HS-27A (cell line): ENCODE results near the gene WWOX.

Experiments used
- DNase-seq: peaks from one replicate; pipeline ENCODE4 v3.0.0-alpha.2; 2012; ENCODE audit warnings: low read depth, missing footprints

Gene WWOX

GRCh38 chr16:79181419-79181818 lies 1082.0 kb downstream of the WWOX start:
- no peak for DNase-seq

GRCh38 chr16:79182616-79183015 lies 1083.2 kb downstream of the WWOX start:
- no peak for DNase-seq

- no peak for DNase-seq
These were observed 1084.1 kb downstream of the WWOX start for GRCh38 chr16:79183571-79183970.

GRCh38 chr16:79184464-79185030 lies 1085.1 kb downstream of the WWOX start:
- DNase-seq: no peak

DNA sequence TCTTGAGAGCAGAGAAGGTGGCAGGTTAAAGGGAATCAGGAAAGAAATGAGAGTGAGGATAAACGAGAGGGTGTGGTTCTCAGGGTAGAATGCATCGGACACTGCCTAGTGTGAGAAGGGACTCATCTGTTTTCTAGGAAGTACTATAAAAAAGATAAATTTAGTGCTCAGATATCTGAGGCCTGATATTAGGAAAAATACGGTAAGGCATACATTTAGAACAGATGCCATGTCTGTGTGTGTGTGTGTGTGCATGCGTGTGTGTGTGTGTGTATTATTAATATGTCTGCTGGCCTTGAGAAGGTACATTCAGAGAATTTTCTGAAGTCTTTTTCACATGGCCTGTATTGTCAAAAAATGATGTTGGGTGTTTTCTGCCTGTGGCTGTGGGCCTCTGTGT lies 1086.3 kb downstream of the WWOX start:
- no peak for DNase-seq

DNA sequence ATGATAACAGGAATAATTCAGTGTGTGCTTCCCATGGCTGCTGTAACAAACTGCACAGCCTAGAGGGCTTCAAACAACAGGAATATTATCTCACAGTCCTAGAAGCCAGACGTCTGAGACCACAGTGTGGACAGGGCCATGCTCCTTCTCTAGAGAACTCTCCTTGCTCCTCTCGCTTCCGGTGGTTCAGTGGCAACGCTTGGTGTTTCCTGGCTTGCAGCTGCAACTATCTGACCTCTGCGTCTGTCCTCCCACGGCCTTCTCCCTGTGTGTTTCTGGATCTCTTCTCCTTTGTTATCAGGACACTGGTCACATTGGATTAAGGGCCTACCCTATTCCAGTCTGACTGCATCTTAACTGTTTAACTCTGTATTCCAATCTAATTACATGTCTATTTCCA lies 1086.7 kb downstream of the WWOX start:
- DNase-seq: no peak

DNA sequence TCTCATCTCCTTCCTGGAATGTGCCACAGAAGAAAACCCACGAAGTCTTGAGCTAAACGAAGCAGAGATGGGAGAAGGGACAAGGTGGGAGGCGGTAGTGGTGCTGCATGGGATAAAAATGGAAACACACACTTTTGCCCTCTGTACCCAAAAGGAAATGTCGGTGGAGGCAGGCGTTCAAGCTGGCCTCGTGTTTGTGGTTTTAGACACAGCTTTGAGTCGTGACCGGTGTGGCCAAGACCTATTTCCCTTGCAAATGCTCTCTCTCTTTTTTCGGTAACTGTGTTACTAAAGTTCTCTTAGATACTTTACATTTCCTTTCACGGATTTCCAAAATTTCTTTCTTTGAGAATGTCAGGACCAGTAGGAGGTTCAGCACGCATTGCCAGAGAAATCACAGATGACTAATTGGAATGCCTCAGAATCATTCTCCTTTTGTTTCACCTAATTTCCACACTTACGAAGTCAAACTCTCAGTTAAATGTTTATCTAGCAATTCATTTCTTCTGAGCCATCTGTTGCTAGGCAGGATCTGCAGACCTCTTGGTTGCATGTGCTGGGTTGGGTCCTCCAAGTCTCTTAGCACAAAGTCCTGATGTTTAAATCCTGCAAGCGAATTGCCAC lies 1088.8 kb downstream of the WWOX start:
- DNase-seq: no peak

- DNase-seq: no peak
These were observed 1089.3 kb downstream of the WWOX start for GRCh38 chr16:79188739-79189122.

DNA sequence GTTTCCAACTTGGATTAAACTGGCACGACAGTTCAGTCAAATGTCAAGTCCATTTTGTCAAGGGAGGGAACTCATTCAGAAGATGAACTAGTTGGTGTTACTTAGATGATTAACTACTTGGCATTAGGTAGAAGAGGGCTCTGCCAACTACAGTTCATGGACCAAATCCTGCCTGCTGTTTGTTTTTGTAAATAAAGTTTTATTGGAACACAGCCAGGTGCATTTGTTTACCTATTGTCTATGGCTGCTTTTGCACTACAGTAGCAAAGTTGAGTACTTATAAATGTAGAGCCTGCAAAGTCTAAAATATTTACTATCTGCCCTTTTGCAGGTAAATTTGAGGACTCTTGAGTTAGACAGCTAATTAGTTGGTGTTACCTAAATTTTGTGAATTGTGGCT lies 1091.1 kb downstream of the WWOX start:
- DNase-seq: no peak

- no peak for DNase-seq
These were observed 1092.5 kb downstream of the WWOX start for GRCh38 chr16:79191933-79192332.

DNA sequence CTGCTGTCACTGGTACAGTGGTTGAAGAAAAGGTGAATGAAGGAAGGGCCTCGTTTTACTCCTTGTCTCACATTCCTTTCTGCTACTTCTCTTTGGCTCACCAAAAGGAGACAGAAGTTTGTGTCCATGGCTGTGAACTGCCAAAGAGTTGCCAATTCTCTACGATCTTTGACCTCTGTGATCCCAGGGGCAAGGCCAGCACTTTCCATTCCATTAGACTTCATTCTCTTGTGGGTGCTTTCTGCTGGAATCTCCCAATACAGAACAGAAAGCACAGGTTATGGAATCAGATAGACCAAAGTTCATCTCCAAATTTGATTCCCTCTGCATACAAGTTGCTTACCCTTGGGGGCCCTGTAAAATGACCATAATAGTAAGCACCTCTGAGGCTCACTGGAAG lies 1093.5 kb downstream of the WWOX start:
- no peak for DNase-seq

DNA sequence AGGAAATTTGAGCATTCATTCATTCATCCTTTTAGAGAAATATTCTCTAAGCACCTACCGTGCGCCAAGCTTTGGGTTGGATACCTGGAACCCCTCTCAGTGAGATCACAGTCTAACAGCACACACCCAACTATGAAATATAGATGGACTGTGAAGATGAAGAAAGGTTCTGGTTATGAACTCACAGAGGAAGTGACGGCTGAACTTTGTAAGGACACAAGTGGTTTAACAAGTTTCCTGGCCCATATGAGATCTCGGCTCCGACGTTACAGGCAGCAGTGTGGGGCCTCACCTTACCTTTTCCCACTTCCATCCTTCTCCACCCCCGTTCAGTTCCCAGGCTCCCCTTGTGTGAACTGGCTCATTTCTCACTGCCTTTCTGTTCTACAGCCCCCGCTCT lies 1094.8 kb downstream of the WWOX start:
- no peak for DNase-seq

GRCh38 chr16:79195938-79196337 lies 1096.5 kb downstream of the WWOX start:
- DNase-seq: no peak

DNA sequence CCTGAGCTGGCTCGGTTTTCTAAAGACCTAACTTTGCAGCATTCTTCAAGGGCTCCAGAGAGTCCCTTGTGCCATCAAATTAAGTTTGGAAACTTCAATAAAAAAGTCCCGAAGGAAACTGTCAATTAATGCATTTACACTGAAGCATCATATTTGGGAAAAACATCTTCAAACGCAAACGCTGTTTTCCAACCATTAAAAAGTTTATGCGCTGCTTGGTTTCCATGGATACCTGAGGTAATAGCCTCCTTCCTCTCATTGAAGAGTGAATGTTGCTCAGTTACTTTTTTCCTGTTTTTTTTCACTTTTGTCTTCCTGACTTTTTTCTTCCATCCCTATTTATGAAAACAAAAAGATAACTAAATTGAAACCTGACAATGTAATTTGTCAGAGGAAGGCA lies 1102.0 kb downstream of the WWOX start:
- DNase-seq: no peak

DNA sequence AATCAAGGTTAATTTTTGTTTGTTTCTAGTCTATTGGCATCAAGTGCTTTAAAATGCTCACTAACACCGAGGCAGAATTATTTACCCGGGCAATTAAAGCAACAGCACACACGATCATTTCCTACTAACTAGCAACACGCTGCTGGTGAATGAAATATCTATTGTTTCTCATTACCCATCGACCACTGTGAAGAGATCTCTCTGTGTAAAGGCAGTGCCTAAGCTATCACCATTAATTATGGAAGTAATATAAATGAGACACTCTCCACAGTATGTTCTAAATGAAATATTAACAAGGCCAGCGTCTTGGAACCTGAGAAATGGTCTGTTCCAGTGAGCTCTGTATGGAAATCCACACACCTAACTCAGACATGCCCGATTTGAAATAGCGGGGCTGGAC lies 1103.5 kb downstream of the WWOX start:
- DNase-seq: no peak

DNA sequence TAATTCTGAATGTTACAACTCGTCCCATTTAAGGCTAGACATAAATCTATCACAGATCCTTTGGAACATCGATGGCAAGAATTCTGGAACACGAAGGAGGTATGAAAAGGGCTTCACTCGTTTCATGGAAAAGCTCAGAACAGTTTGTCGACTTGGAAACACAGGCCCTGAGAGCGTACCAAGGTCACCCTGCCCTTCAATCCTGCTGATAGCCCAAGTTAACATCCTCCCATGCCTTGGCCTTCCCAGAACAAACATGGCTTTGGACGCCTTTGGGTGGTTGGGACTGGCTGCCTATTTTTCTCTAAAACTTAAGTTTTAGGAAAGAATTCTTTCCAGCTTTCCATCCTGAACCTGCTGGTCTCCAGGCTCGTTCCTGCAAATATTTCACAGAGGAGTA lies 1105.0 kb downstream of the WWOX start:
- DNase-seq: no peak

DNA sequence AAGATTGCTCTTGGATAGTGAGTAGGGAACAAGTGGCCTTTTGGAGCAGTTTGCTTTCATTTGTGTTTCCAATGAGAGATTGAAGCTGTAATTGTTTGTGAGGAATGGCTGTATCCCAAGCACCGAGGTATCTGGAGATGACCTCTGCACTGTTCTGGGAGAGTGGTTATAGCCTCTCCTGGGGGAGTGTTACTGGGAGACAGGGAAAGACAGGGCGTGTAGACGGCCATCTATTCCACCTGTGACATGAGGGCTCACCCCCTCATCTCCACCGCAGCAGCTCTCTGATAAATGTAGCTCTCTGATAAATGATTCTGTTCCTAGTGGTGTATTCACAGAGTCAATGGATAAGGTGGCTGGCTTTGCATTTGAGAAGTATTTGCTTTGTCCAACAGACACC lies 1107.4 kb downstream of the WWOX start:
- no peak for DNase-seq

DNA sequence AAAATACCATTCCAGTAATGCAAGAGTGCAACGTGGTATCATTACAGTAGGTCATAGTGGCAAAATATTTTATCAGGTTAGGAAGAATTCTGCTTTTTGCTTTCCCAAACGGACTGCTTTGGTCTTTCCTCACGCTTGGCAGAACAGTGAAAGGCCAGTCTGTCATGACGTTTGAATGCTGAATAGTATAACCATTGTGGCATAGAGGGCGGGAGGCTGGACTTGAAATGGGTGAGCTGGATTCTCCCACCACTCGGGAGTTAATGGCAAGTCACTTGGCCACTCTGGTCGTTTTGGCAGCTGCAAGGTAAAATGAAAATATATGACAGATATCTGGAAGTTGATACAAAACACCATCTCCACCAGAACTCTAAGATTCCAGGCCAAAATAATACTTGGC lies 1109.9 kb downstream of the WWOX start:
- DNase-seq: no peak

GRCh38 chr16:79210607-79211006 lies 1111.2 kb downstream of the WWOX start:
- DNase-seq: no peak

GRCh38 chr16:79211586-79211985 lies 1112.1 kb downstream of the WWOX start:
- DNase-seq: no peak

GRCh38 chr16:79212114-79212791 lies 1112.8 kb downstream of the WWOX start:
- no peak for DNase-seq

- no peak for DNase-seq
These were observed 1113.8 kb downstream of the WWOX start for GRCh38 chr16:79213214-79213613.

DNA sequence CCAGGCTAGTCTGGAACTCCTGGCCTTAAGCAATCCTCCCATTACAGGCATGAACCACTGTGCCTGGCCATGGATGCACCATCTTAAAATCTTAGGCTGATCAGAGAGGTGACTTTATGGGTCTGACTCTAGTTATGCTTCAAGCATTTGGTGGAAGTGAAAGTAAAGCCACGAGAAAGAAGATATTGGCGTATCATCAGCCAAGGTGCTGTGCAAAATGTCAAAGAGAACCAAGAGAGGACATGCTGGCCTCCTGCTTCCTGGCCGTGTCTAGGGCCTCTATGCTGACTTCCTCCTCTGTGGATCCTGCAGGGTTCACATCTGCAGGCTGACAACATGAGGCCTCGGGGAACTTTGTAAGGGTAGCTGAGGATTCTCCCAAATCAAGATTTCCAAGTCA lies 1115.8 kb downstream of the WWOX start:
- no peak for DNase-seq
